ENCODE data around the gene DMTF1. TPM values are rescaled to one million over a fixed set of nuclear protein-coding genes. Genes with fewer than 3 reads are reported as not detected.

Gene DMTF1
- total and polyA plus RNA-seq, 2 donors (not counting 1 experiment from before 2014, with no cell fraction given), result 139 to 235 TPM

DNA sequence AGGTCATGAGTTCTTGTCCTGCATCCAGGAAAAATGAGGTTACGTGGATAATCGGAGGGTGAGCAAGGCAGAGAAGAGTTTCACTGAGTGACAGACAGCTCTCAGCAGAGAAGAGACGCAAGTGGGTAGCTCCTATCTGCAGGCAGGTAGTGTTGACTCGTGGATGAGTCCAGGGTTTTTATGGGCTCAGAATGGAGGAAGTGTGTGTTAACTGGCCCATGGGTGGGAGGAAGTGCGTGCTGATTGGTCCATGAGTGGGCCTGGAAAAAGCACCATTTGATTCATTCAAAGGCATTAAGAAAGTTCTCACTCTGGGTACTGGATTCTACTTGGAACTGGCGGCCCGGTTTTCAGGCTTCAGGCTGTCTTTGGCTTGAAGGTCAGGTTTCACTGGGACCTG is 4.8 kb upstream of the DMTF1 start:
- H3K27me3 ChIP-seq (replicated peaks in 1 of 4; ENCODE audit: control extremely low read depth in 1 of 4, control insufficient read depth in 3 of 4, insufficient read depth in 4 of 4, low read length in 3 of 4), result no peaks in the 10 kb centered on the region
- no peak overlapping the region for H3K4me3 ChIP-seq (ENCODE audit: control extremely low read depth in 1 of 5, extremely low read depth in 1 of 5, insufficient read depth in 1 of 5, low read depth in 2 of 5, low read length in 4 of 5)
- peaks cover 18 to 20% of the 10 kb centered on the region in 2 donors for H3K4me1 ChIP-seq (ENCODE audit: control insufficient read depth in 2 of 2, insufficient read depth in 2 of 2, low read length in 2 of 2)
- H3K4me3 Mint-ChIP-seq, result no peak overlapping the region
- H2AFZ ChIP-seq (ENCODE audit: insufficient read depth, low read depth, low read length, poor library complexity, severe bottlenecking), result no peak overlapping the region
- POLR2A ChIA-PET, result no interaction called here
- TF ChIP-seq EZH2 (IDR thresholded peaks at IDR 0.05; ENCODE audit: borderline replicate concordance, insufficient read depth, low read depth, low read length, poor library complexity, severe bottlenecking), result no peak
- TF ChIP-seq CTCF (IDR thresholded peaks at IDR 0.05), result no peak
- ATAC-seq (ENCODE audit: low read depth) (no peak), DNase-seq (no peak)
- H3K9me3 ChIP-seq (ENCODE audit: control extremely low read depth in 1 of 3, control insufficient read depth in 2 of 3, insufficient read depth in 1 of 3, low read length in 2 of 3), result no peaks in the 10 kb centered on the region
- intact Hi-C loops (cut with micrococcal nuclease), result no loop called here
- CTCF ChIA-PET, result interaction anchor here (0.9 to 5.5 kb wide), 14 partner anchors 9 to 237 kb away, joined by 3 to 60 read pairs (median 6); no protein-coding TSS in a partner anchor
- H3K4me2 ChIP-seq (replicated peaks; ENCODE audit: low read depth, low read length, poor library complexity, severe bottlenecking), result no peak overlapping the region
- H3K9me3 Mint-ChIP-seq (ENCODE audit: insufficient read depth), result no peaks in the 10 kb centered on the region
- no peaks in the 10 kb centered on the region for H3K27me3 Mint-ChIP-seq
- H3K79me2 ChIP-seq (ENCODE audit: control insufficient read depth, insufficient read depth, low read length), result peaks cover 3% of the 10 kb centered on the region
- no peaks in the 10 kb centered on the region for H3K36me3 ChIP-seq (replicated peaks in 1 of 2; ENCODE audit: control extremely low read depth in 1 of 2, control insufficient read depth in 1 of 2, extremely low read depth in 1 of 2, insufficient read depth in 2 of 2, low read length in 1 of 2)
- H3K4me1 Mint-ChIP-seq, result peaks cover 20% of the 10 kb centered on the region
- 99% methylated on average over 7 of the region's 7 CpGs for WGBS (ENCODE audit: insufficient coverage)
- H3K9ac ChIP-seq (ENCODE audit: low read length), result no peak overlapping the region
- no peaks in the 10 kb centered on the region for H4K20me1 ChIP-seq (ENCODE audit: control insufficient read depth, insufficient read depth, low read length, poor library complexity, severe bottlenecking)
- no peak overlapping the region for H3K27ac ChIP-seq (ENCODE audit: low read length in 2 of 2)
- H3K27ac Mint-ChIP-seq, result no peak overlapping the region

GRCh38 chr7:87148332-87148955 is 3.8 kb upstream of the DMTF1 start:
- Histone ChIP-seq H3K4me1 (ENCODE audit: control insufficient read depth in 2 of 2, insufficient read depth in 2 of 2, low read length in 2 of 2) (peaks cover 20 to 22% of the 10 kb centered on the region in 2 donors), H3K4me3 (ENCODE audit: control extremely low read depth in 1 of 5, extremely low read depth in 1 of 5, insufficient read depth in 1 of 5, low read depth in 2 of 5, low read length in 4 of 5) (no peak overlapping the region), H3K27me3 (replicated peaks in 1 of 4; ENCODE audit: control extremely low read depth in 1 of 4, control insufficient read depth in 3 of 4, insufficient read depth in 4 of 4, low read length in 3 of 4) (no peaks in the 10 kb centered on the region), H3K36me3 (replicated peaks in 1 of 2; ENCODE audit: control extremely low read depth in 1 of 2, control insufficient read depth in 1 of 2, extremely low read depth in 1 of 2, insufficient read depth in 2 of 2, low read length in 1 of 2) (no peaks in the 10 kb centered on the region), H3K4me2 (replicated peaks; ENCODE audit: low read depth, low read length, poor library complexity, severe bottlenecking) (no peak overlapping the region), H3K9me3 (ENCODE audit: control extremely low read depth in 1 of 3, control insufficient read depth in 2 of 3, insufficient read depth in 1 of 3, low read length in 2 of 3) (no peaks in the 10 kb centered on the region), H3K79me2 (ENCODE audit: control insufficient read depth, insufficient read depth, low read length) (peaks cover 12% of the 10 kb centered on the region), H4K20me1 (ENCODE audit: control insufficient read depth, insufficient read depth, low read length, poor library complexity, severe bottlenecking) (no peaks in the 10 kb centered on the region), H3K9ac (ENCODE audit: low read length) (no peak overlapping the region), H2AFZ (ENCODE audit: insufficient read depth, low read depth, low read length, poor library complexity, severe bottlenecking) (no peak overlapping the region), H3K27ac (ENCODE audit: low read length in 2 of 2) (no peak overlapping the region)
- ChIA-PET POLR2A (interaction anchor here (0.8 kb wide), 1 partner anchor 71 kb away, joined by 5 read pairs; the partner anchor contains the start of gene TMEM243), CTCF (interaction anchor here (0.8 to 5.5 kb wide), 24 partner anchors 9 to 243 kb away, joined by 3 to 60 read pairs (median 5); partner anchors contain the start of gene ELAPOR2)
- Mint-ChIP-seq H3K4me1 (peaks cover 24% of the 10 kb centered on the region), H3K9me3 (ENCODE audit: insufficient read depth) (no peaks in the 10 kb centered on the region), H3K27me3 (no peaks in the 10 kb centered on the region), H3K27ac (no peak overlapping the region), H3K4me3 (no peak overlapping the region)
- intact Hi-C loops (cut with micrococcal nuclease), result loop anchor here (1.0 kb wide), 2 partner anchors 209 to 222 kb away; no protein-coding TSS in a partner anchor
- peak; percentile 41 for DNase-seq
- no CpG with 5 or more reads among the region's 1 CpG for WGBS (ENCODE audit: insufficient coverage)
- no peak for ATAC-seq (ENCODE audit: low read depth)
- peak; percentile 61 for TF ChIP-seq CTCF (IDR thresholded peaks at IDR 0.05)
- TF ChIP-seq EZH2 (IDR thresholded peaks at IDR 0.05; ENCODE audit: borderline replicate concordance, insufficient read depth, low read depth, low read length, poor library complexity, severe bottlenecking), result no peak
